Femur (tissue), 1 donor: ENCODE results near the gene LAMA2.
"Not testable (repeated sequence)": the region's sequence is repeated elsewhere in the genome, so short reads cannot be mapped to it uniquely, and the experiment has no call there.

Experiments used
- DNase-seq: peaks from one replicate; pipeline ENCODE4 v3.0.0-alpha.2; 2017

Gene LAMA2

DNA sequence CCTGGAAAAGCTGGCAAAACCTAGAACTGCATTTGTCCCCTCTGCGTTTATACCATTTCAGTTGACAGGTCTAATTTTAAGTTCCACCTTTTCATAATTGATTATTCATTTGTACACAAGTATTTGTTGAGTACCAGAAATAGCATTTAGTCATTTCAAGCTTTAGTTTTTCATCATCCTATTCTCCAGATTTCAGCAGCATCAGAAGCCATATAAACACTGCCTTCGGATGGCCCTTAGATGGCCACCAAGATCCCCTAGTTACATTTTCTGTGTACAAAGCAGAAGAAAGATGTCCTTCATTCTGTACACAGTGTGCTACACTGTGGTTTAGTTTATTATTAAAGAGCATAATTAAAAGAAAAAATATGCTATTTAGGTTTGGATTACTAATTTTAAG, 131.4 kb downstream of the LAMA2 start:
- DNase-seq, result no peak

DNA sequence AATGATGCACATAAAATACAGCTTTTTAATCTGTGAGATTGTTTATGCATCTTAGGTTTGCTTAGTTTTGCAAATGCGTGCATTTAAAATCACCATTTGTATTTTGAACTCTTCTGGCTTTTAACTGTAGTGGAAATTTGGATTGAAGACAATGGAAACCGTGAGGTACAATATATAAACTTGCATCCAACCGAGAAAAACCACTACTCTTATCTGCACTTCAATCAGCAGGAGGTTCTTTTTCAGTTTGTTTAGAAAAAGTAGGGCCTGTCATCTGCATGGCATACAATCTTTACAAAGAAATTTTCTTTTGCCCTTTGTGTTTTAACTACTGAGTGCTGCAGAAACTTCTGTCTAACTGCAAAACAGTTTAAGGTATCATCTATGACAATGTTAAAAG, 132.8 kb downstream of the LAMA2 start:
- DNase-seq, result no peak

DNA sequence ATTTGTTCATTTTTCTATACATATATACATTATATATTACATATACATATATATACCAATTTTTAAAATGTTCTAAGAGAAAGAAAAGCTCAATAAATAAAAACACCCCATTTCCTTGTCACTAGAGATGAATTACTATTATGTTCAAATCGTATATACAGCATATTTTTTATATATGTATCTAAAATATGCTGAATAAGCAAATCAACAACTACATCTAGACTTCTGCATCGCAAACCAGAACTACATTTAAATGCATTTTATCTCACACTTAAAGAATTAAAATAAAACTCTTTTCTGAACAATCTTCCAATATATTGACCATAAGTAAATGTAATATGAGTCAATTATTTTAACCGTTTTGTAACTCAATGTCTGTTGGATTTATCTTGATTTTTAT, 133.9 kb downstream of the LAMA2 start:
- no peak for DNase-seq

DNA sequence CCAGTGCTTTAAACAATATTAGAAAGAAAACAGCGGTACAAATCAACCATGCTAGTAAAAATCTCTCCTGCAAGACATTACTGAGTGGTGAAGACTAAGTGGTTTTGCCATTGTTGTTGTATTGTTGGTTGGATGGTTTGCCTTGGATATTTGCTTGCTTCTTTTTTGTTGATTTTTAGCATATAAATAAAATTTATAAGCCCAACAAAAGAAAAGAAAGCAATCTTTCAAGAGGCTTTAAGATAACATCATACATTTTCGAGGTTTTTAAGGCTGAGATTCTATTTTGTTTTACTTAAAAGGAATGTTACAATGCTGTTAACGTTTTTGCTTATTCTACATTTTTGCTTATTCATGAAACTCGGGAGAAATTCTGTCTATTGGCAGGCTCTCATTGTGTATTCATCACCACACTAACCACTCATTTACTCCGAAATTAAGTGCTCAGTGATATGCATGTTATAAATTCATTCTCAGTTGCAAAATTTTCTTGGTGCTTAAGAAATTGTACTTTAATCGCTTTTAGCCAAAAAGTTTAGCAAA, 139.1 kb downstream of the LAMA2 start:
- DNase-seq, result no peak

DNA sequence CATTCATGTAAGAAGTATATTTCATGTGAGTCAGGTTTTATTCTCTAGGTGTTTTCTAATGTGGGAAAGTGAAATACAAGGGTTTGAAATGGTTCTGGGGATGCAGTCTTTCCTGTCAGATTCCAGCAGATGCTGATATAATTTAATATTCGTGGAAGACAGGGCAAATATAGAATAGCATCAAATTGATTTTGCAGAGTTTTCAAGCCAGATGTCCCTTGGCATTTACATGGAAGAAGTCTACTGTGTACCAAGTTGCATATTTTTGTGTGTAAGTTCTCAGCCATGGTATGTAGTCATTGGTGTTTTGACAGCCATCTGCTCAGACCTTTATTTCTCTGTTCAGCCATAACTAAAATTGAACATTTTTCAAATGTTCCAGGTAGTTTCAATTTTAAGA, 143.7 kb downstream of the LAMA2 start:
- DNase-seq, result no peak

DNA sequence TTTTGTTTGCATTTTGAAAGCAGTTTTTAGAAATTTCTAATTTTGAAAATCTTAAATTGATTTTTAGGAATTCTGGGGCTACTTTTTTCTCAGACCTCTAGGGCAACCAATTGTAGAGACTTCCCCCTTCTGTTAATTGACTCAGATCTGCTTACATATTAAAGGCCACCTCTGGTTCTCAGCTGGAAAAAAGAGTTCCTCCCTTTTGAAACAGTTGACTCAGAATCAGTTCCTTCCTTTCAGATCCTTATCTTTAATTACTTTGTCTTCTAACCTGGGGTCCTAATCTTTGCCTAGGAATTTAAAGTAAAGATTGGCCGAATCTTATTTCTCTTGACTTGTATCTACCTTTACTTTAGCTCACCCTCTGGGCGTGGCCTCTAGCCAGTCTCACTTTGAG, 146.8 kb downstream of the LAMA2 start:
- no peak for DNase-seq

DNA sequence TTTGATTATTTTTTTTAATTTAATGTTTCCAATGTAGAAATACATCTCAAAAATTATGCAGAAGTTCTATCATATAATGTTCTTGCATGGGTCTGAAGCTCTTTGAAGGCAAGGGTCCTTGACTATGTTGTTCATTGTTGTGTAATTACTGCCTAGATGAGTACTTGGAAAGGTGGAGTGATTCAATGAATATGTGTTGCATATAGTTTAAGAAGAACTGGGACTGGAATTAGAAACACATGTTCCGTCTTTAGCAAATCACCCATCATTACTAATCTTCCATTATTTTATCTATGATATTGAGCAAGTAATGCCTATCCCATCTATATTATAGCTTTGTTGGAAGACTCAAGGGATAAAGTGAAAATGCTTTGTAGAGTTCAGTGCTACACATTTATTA, 147.3 kb downstream of the LAMA2 start:
- no peak for DNase-seq

DNA sequence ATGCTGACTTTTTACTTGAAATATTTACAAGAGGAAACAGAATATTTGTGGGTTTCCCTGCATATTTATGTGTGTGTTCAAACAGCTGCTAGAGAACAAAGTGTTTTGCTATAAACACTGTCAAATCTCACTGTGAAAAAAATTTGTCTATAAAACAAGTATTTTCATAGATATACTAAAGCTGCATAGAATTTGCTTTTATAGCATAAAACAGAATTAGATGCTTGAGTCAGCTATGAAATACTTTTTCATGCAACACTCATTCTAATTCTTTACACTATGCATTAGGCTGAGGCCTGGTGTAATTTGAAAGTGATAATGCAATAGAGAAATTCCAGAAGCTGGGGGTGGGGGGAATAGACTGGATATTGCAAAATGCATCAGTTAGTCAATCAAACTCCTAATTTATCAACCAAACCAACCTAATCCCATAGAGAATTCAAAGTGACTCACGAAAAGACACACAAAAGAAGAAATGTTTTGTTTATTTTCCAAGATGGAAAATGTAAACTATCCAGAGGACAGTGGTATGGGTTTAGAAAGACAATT, 148.2 kb downstream of the LAMA2 start:
- DNase-seq, result no peak

DNA sequence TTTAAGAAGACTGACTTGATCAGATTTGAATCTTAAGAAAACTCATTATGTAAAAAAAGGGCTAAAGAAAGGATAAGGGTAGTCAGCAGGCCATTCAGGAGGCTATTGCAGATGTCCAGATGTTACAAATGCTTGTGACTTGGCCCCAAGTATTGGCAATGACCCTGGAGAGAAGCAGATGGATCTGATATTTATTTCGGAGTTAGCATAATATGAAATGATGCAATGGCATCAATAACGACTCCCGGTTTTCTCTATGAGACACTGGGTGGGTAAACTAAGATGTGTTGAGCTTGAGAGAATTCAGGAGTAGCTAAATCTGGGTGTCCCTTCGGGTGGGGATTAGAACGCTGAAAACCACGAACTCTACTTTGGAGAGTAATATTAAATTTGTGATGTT, 149.7 kb downstream of the LAMA2 start:
- no peak for DNase-seq

DNA sequence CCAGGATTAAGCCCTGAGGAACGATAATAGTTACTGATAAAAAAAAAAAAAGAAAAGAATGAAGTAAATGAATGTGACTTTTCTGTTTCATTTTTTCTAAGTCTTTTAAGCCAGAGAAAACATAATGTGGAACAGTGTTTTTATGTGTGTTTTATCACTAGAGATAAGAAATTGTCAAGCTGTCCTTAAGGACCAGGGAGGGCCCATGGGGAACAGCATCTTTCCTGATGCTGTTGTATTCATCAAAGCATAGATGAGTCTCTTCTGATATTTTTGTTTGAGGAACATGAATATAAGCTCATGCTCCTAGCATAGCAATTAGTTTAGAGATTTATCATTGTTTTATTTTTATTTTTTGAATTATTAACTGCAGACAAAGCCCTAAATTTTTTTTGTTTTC, 150.2 kb downstream of the LAMA2 start:
- DNase-seq, result no peak

DNA sequence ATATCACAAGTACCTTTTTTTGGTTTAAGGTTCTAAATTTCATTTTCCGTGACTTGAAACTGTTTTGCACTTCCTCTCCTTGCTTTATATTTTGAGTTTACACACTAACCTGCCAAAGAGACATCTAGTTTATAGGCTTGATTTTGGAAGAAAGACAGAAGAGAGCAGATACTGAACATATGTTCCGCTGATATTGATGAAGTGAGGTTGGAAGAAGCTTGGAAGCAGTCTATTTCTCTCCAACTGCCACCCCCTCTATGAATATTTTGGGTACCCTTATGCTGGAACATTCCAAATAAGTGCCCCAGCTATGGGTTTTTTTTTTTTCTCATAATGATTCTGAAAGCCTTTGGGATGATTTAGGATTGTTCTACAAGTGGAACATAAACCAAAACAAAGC, 150.6 kb downstream of the LAMA2 start:
- DNase-seq, result no peak

DNA sequence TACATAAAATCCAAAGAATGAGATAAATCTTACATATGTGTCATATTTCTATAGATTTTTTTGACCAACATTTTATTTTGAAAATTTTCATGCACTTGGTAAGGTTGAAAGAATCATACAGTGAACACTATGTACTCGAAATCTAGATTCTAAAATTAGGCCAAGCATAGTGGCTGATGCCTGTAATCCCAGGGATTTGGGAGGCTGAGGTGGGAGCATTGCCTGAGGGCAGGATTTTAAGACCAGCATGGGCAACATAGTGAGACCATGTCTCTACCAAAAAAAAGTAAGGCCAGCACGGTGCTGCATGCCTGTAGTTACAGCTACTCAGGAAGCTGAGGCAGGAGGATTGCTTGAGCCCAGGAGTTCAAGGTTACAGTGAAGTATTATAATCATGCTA, 158.6 kb downstream of the LAMA2 start:
- no peak for DNase-seq

DNA sequence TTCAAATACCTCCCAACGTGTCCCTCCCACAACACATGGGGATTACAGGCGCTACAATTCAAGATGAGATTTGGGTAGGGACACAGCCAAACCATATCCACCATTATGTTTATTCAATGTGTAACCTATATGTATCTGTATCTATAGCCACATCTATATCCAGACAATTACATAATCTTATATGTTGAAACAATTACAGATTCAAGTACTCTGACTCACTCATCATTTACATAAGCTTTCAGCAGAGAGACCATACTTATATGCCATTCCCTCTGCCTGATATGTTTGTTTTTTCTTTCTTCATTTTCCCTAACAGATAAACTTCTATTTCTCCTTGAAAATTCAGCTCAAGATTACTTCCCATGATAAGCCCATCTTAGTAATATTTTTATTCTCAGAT, 163.6 kb downstream of the LAMA2 start:
- no peak for DNase-seq

DNA sequence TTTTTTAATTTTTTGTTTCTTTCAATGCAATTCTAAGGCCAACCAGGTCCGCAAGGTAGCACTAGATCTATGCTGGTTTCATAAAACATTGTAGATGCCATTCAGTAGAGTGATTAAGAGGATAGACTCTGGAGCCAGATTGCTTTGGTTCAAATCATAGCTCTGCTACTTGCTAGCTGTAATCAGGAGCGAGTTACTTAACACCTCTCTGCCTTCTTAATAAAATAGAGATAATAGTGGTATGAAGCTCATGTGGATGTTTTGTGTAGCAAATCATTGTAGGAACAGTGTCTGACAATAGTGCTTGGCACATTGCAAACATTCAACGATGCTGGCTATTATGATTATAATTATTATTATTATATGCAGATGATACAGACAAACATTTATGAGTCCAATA, 164.9 kb downstream of the LAMA2 start:
- no peak for DNase-seq

DNA sequence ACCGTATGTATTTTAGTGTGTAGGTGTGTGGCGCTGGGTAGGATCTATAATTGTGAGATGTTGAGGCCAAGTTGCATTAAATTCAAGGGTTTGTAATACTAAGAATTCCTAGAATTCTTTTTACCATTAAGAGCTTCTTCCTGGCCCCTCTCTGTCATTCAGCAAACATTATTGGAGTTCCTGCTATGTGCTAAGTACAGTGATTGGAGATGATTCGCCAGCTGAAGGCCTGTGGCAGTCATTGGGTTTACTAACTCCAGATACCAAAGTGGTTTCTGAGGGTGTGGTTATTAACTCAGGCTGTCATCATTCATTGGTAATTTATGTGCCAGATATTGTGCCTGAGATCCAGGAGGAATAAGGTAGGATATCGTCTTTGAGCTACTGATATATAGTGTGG, 167.1 kb downstream of the LAMA2 start:
- DNase-seq, result no peak

DNA sequence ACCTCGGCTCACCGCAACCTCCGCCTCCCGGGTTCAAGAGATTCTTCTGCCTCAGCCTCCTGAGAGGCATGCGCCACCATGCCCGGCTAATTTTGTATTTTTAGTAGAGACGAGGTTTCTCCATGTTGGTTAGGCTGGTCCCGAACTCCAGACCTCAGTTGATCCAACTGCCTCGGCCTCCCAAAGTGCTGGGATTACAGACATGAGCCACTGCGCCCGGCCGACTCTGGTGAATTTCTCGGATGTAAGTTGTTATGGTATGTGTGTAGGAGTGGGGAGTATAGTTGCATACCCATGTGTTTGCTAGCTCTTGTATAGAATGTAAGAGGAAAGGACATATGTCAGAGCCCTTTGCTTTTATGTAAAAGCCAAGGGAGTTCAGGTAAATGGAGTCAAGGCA, 170.2 kb downstream of the LAMA2 start:
- not testable (repeated sequence) for DNase-seq

DNA sequence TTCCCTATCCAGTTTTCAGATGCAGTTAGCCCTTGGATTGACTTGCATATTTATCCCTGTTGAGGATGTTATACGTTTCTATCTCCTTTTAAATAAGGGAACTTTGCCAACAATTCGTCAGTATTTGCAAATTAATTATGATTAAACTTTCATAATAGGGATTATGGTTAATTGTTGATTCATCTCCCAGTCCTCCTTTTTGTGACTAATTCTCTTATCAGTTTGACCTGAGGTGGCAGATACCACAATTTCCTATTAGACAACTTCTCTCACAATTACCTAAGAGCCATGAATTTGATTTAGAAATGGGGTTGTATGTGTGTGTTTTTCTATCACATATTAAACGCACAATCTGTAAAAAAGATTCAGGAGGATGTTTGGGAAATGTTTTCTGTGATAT, 172.9 kb downstream of the LAMA2 start:
- DNase-seq, result no peak

DNA sequence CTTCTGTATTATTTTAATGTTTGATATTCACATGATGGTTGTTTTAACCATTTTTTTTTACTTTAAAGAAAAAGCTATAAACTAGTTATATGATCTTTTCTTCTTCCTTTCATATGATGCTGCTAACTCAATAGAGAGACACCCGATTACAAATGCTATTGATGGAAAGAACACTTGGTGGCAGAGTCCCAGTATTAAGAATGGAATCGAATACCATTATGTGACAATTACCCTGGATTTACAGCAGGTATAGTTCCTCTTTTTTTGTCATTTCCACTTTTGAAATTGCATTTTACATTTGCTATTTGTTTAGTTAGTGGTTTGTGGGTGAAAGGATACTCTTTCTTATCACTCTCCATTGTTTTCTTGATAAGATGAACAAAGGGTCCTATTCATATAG, 176.7 kb downstream of the LAMA2 start:
- DNase-seq, result no peak

DNA sequence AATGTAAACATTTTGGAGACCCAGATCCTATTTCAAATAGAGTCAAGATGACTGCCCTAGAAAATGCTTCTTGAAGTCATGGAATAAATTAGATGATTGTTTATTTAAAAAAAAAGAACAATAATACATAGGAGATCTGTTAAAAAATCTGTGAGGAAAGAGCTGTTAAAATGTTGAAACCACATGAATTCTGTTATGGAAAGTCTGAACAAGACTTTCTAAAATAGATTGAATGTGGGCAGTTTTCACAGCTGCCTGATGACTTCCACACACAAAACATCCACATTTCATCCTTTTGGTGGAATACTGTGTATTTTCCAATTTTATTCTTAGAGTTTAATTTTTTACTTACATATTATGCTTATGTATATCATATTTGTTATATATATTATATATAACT, 186.1 kb downstream of the LAMA2 start:
- no peak for DNase-seq

DNA sequence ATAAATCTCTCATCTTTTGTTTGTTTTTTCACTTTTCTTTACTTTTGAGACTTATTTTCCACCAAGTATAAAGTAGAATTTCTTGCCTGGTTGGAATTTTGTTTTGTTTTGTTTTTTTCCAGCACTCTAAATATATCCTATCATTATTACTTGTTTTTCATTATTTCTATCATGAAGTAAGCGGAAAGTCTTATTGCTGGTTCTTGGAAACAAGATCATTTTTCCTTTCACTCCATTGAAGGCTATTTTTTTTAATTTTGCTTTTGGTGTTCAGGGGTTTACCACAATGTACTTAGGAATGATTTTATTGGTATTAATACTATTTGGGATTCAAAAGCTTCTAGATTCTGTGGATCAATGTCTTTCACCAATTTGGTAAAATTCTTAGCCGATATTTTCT, 190.1 kb downstream of the LAMA2 start:
- DNase-seq, result no peak

DNA sequence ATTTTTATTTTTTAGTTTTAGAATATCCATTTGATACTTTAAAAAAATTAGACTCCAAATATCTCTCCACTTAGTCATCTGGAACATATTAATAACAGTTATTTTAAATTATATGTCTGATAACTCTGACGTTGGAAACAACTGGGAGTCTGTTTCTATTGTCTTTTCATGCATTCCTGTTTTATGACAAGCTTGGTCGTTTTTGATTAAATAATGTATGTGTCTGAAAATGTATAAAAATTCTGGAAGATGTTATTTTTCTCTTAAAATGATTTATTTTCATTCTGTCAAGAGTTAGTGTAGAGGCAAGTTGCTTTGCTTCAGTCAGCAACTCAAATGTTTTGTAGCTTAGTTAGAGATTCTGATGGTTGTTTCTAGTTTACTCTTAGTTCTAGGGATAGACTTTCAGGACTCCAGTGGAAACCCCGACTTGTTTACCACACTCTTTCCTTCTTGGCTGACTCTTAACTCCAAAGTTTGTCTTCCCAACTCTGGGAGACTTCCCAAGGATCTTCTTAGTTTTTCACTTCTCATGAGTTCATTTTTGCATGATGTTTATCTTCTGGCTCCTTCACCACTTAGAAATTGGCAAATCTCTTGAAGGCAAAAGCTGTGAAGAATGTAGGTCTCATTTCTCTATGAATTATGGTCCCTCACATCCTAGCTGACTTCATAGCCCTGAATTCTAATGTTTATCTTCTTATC, 190.9 kb downstream of the LAMA2 start:
- DNase-seq, result no peak

DNA sequence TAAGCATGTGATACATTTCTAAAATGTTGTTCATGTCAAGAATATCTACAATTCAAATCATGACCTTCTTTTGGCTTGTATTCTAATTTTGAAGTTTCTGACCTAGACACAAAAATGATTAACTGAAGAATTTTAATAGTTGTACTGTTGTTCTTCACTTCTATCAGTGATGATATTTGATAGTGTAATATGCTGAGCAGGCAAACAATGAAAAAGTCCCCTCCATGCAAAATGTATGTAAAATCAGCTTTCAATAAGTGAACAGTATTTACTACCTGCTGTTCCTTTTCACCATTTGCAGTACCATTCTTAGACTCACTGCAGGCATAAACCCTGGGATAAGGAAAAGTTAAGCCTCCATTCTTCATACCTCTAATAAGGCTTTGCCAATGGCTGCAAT, 201.5 kb downstream of the LAMA2 start:
- DNase-seq, result no peak

DNA sequence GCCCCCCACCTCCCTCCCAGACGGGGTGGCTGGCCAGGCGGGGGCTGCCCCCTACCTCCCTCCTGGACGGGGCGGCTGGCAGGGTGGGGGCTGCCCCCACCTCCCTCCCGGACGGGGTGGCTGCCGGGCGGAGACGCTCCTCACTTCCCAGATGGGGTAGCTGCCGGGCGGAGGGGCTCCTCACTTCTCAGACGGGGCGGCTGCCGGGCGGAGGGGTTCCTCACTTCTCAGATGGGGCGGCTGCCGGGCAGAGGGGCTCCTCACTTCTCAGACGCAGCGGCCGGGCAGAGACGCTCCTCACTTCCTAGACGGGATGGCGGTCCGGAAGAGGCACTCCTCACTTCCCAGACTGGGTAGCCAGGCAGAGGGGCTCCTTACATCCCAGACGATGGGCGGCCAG, 205.5 kb downstream of the LAMA2 start:
- DNase-seq, result not testable (repeated sequence)

DNA sequence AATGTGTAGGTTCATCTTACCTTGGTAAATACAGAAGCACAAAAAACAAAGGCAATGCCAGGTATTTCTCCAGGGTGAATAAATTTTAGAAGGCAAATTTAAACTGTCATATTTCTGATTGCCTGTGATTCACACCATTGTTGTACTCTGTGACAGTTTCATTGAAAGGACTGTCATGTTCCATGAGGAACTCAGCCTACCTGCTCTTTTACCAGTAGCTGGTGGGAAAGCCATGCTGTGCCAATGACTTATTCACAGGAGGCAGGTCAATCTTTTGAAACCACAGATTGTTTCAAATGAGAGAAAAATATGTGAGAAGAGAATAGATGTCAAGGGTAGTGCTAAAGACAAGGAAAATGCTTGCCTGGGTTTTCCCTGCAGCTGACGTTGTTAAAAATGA, 206.4 kb downstream of the LAMA2 start:
- no peak for DNase-seq

DNA sequence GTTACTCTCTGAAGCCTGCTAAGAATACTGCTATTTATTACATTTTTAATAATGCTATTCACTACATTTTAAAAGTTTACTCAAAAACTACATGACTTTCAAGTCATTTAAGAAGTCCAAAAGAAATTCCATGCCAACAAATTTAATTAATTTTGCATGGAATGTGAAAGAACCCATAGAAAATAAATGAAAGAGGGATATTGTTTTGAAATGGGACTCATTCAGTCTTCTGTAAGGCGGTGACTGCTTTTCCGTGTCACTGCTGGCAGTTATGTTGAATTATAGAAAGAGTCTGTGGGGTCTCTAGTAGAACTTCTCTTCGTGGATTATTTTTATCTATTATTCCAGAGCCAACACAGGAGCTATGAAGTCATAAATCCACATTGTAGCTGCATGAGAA, 211.2 kb downstream of the LAMA2 start:
- DNase-seq, result no peak
